Choroid plexus epithelial cell (primary cell): Measurements from ENCODE around the gene ATP6V1F.

Experiments
- DNase-seq: peaks from one replicate; pipeline ENCODE4 v3.0.0-alpha.2; 2010; ENCODE audit warnings: low read depth
- H3K4me3 ChIP-seq: 2 replicates; pipeline ENCODE4 v1.5.1; 2011; ENCODE audit warnings: low read depth, mild to moderate bottlenecking, control low read depth, low read length, moderate library complexity
- CTCF ChIP-seq: conservative IDR thresholded peaks from 2 replicates; pipeline ENCODE4 v1.5.1; 2011; ENCODE audit warnings: low read depth, mild to moderate bottlenecking, control low read depth, inconsistent platforms, low read length, moderate library complexity

The ATP6V1F gene

GRCh38 chr7:128862571-128863432 is at the start of gene ATP6V1F:
ATP6V1F (plus strand) TSS chr7:128862856; CDS start chr7:128862905, 49 bp downstream.
- peak; percentile 98 for DNase-seq
- H3K4me3 ChIP-seq: peak within 1 kb of the TSS; percentile 95
- TF ChIP-seq CTCF: no peak

GRCh38 chr7:128814499-128814898 is 48.2 kb upstream of the ATP6V1F start:
- DNase-seq: no peak
- TF ChIP-seq CTCF: no peak
- no peak overlapping the region for H3K4me3 ChIP-seq

- no peak for DNase-seq
- H3K4me3 ChIP-seq: no peak overlapping the region
- no peak for TF ChIP-seq CTCF
These were observed 47.2 kb upstream of the ATP6V1F start for GRCh38 chr7:128815289-128815942.

- no peak for DNase-seq
- TF ChIP-seq CTCF: no peak
- H3K4me3 ChIP-seq: no peak overlapping the region
These were observed 44.0 kb upstream of the ATP6V1F start for GRCh38 chr7:128818694-128819093.

GRCh38 chr7:128821724-128822123 is 40.9 kb upstream of the ATP6V1F start:
- DNase-seq: no peak
- TF ChIP-seq CTCF: no peak
- no peak overlapping the region for H3K4me3 ChIP-seq

- H3K4me3 ChIP-seq: no peak overlapping the region
- DNase-seq: no peak
- TF ChIP-seq CTCF: no peak
These were observed 36.1 kb upstream of the ATP6V1F start for GRCh38 chr7:128826512-128826911.
